Measurements from ENCODE around the gene MPPED2. TPM values are rescaled to one million over a fixed set of nuclear protein-coding genes. Genes with fewer than 3 reads are reported as not detected.

MPPED2 gene
- total and polyA plus RNA-seq, 2 donors (not counting 3 experiments of a cell fraction or from before 2014, with no cell fraction given): not detected

GRCh38 chr11:30521297-30522071, 64.7 kb downstream of the MPPED2 start:
- Histone ChIP-seq H3K4me1 (ENCODE audit: control insufficient read depth, extremely low read depth, insufficient read depth, low read length) (no peaks in the 10 kb centered on the region), H3K9ac (replicated peaks; ENCODE audit: extremely low read depth, insufficient read depth, low read length) (no peak overlapping the region), H3K4me3 (replicated peaks in 1 of 3; ENCODE audit: insufficient read depth in 1 of 3, low read depth in 1 of 3, low read length in 3 of 3) (no peak overlapping the region), H3K27ac (ENCODE audit: insufficient read depth, low read depth, low read length) (no peak overlapping the region), H2AFZ (ENCODE audit: low read depth, low read length) (no peak overlapping the region), H4K20me1 (replicated peaks; ENCODE audit: control insufficient read depth, extremely low read depth, insufficient read depth, low read length) (no peaks in the 10 kb centered on the region), H3K27me3 (ENCODE audit: control insufficient read depth in 2 of 2, insufficient read depth in 2 of 2, low read length in 2 of 2) (no peaks in the 10 kb centered on the region), H3K4me2 (ENCODE audit: insufficient read depth, low read length) (no peak overlapping the region), H3K9me1 (replicated peaks; ENCODE audit: control insufficient read depth, extremely low read depth, insufficient read depth, low read length) (no peaks in the 10 kb centered on the region), H3K36me3 (ENCODE audit: control insufficient read depth in 2 of 2, extremely low read depth in 1 of 2, insufficient read depth in 2 of 2, low read length in 2 of 2) (no peaks in the 10 kb centered on the region), H3K79me2 (ENCODE audit: control insufficient read depth, insufficient read depth, low read length) (no peaks in the 10 kb centered on the region), H3K9me3 (replicated peaks; ENCODE audit: control insufficient read depth, insufficient read depth, low read length) (no peaks in the 10 kb centered on the region)
- no peak for DNase-seq (ENCODE audit: low read depth, low spot score)
- TF ChIP-seq JUN (IDR thresholded peaks at IDR 0.05; ENCODE audit: borderline replicate concordance, insufficient read depth, insufficient read length, low read depth): no peak
- TF ChIP-seq MAX (IDR thresholded peaks at IDR 0.05; ENCODE audit: insufficient read depth, insufficient read length): no peak
- no peak for TF ChIP-seq POLR2AphosphoS5 (IDR thresholded peaks at IDR 0.05; ENCODE audit: insufficient read depth, low read depth, low read length)
- no peak for TF ChIP-seq FOS (IDR thresholded peaks at IDR 0.05; ENCODE audit: borderline replicate concordance, insufficient read depth, low read length)
- TF ChIP-seq GATA2 (IDR thresholded peaks at IDR 0.05; ENCODE audit: insufficient read depth, insufficient read length, low read depth, low read length): no peak
- TF ChIP-seq MYC (IDR thresholded peaks at IDR 0.05; ENCODE audit: low read depth, low read length): no peak
- TF ChIP-seq POLR2A (IDR thresholded peaks at IDR 0.05; ENCODE audit: low read depth, low read length): no peak
- TF ChIP-seq CTCF (IDR thresholded peaks at IDR 0.05; ENCODE audit: extremely low read depth in 1 of 2, insufficient read depth in 1 of 2, low read depth in 1 of 2, low read length in 2 of 2): no peak
- no peak for TF ChIP-seq EZH2 (IDR thresholded peaks at IDR 0.05; ENCODE audit: borderline replicate concordance, low read depth, low read length, severe bottlenecking)
- POLR2A ChIA-PET: no interaction called here
- CTCF ChIA-PET: no interaction called here
- intact Hi-C loops (cut with micrococcal nuclease) (no loop called here), dilution Hi-C loops (cut with MboI; ENCODE audit: extremely low pct_ligation_motif_present, low sequenced_read_pairs) (no loop called here)
- no peak for FAIRE-seq
- no TSS peak for BruUV-seq (replicated peaks)
